HG03520 (cell line): ENCODE measurements around the gene ITGB7.

ENCODE experiments used
- ATAC-seq: cut with Tn5 transposase; IDR thresholded peaks from one replicate; pipeline ENCODE4 v1.9.1; 2021; ENCODE audit warnings: mild to moderate bottlenecking, moderate library complexity; ENCODE audit not compliant: unreplicated experiment

ITGB7 gene

GRCh38 chr12:53198486-53199110, 8.5 kb downstream of the ITGB7 start:
- no peak for ATAC-seq

- ATAC-seq = no peak
Measured at GRCh38 chr12:53197011-53197640, 9.9 kb downstream of the ITGB7 start.

GRCh38 chr12:53196486-53196885, 10.6 kb downstream of the ITGB7 start:
- no peak for ATAC-seq

GRCh38 chr12:53195516-53196420, 11.3 kb downstream of the ITGB7 start:
- ATAC-seq = no peak

- ATAC-seq = no peak
Measured at GRCh38 chr12:53194973-53195372, 12.1 kb downstream of the ITGB7 start.

- no peak for ATAC-seq
Measured at GRCh38 chr12:53193985-53194716, 12.9 kb downstream of the ITGB7 start.

- ATAC-seq = no peak
Measured at GRCh38 chr12:53193040-53193439, 14.0 kb downstream of the ITGB7 start.

GRCh38 chr12:53192531-53193021, 14.5 kb downstream of the ITGB7 start:
- no peak for ATAC-seq

- no peak for ATAC-seq
Measured at GRCh38 chr12:53191885-53192530, 15.0 kb downstream of the ITGB7 start.

- no peak for ATAC-seq
Measured at GRCh38 chr12:53191096-53191884, 15.8 kb downstream of the ITGB7 start.

- ATAC-seq = no peak
Measured at GRCh38 chr12:53190108-53190729, 16.8 kb downstream of the ITGB7 start.

GRCh38 chr12:53187145-53187899, 19.7 kb downstream of the ITGB7 start:
- no peak for ATAC-seq

GRCh38 chr12:53186745-53187144, 20.3 kb downstream of the ITGB7 start:
- ATAC-seq = no peak

GRCh38 chr12:53185582-53186153, 21.4 kb downstream of the ITGB7 start:
- no peak for ATAC-seq

GRCh38 chr12:53184828-53185227, 22.2 kb downstream of the ITGB7 start:
- no peak for ATAC-seq

- no peak for ATAC-seq
Measured at GRCh38 chr12:53182903-53183302, 24.1 kb downstream of the ITGB7 start.

GRCh38 chr12:53181935-53182334, 25.1 kb downstream of the ITGB7 start:
- ATAC-seq = no peak
